ENCODE measurements around the gene FAM9B. TPM values are rescaled to one million over a fixed set of nuclear protein-coding genes. Genes with fewer than 3 reads are reported as not detected.

Gene FAM9B
- total RNA-seq, 2 donors from 2014 or later, result not detected

- no peak overlapping the region for H3K9ac ChIP-seq (ENCODE audit: extremely low read depth, low read length, poor library complexity, severe bottlenecking)
Measured at GRCh38 chrX:9003041-9003440, 30.9 kb downstream of the FAM9B start.

GRCh38 chrX:8988446-8988845 is 45.5 kb downstream of the FAM9B start:
- Histone ChIP-seq H3K27me3 (ENCODE audit: control insufficient read depth, insufficient read depth, low read length, poor library complexity, severe bottlenecking) (no peaks in the 10 kb centered on the region), H3K9ac (ENCODE audit: extremely low read depth, low read length, poor library complexity, severe bottlenecking) (no peak overlapping the region), H3K4me1 (ENCODE audit: control insufficient read depth, insufficient read depth, low read length) (no peaks in the 10 kb centered on the region), H3K27ac (ENCODE audit: low read depth, low read length) (no peak overlapping the region), H3K9me3 (ENCODE audit: control insufficient read depth, low read length) (no peaks in the 10 kb centered on the region), H3K36me3 (ENCODE audit: control insufficient read depth, insufficient read depth, low read length) (no peaks in the 10 kb centered on the region), H3K4me3 (ENCODE audit: low read length) (no peak overlapping the region)
- H3K4me3 Mint-ChIP-seq, result no peak overlapping the region
- peaks cover 13% of the 10 kb centered on the region for H3K9me3 Mint-ChIP-seq
- H3K4me1 Mint-ChIP-seq, result peaks cover 6% of the 10 kb centered on the region
- TF ChIP-seq CTCF (conservative IDR thresholded peaks at IDR 0.05), result no peak
- no peaks in the 10 kb centered on the region for H3K36me3 Mint-ChIP-seq (ENCODE audit: low read depth)
- DNase-seq, result no peak
- 80 to 95% methylated on average over 1 to 4 of the region's 4 CpGs for WGBS, 2 experiments (ENCODE audit: insufficient coverage in 1 of 2, insufficient read length in 1 of 2)
- no peaks in the 10 kb centered on the region for H3K27me3 Mint-ChIP-seq (ENCODE audit: insufficient read depth)
- no peak overlapping the region for H3K27ac Mint-ChIP-seq

More at GRCh38 chrX:9003041-9003440, 30.9 kb downstream of the FAM9B start:
- Mint-ChIP-seq H3K36me3 (ENCODE audit: low read depth) (no peaks in the 10 kb centered on the region), H3K4me3 (no peak overlapping the region), H3K9me3 (peaks cover 23% of the 10 kb centered on the region), H3K4me1 (no peaks in the 10 kb centered on the region), H3K27ac (no peak overlapping the region), H3K27me3 (ENCODE audit: insufficient read depth) (no peaks in the 10 kb centered on the region)
- 95 to 100% methylated on average over 1 to 3 of the region's 3 CpGs for WGBS, 2 experiments (ENCODE audit: insufficient coverage in 1 of 2, insufficient read length in 1 of 2)
- no peaks in the 10 kb centered on the region for H3K9me3 ChIP-seq (ENCODE audit: control insufficient read depth, low read length)
- no peak overlapping the region for H3K4me3 ChIP-seq (ENCODE audit: low read length)
- H3K36me3 ChIP-seq (ENCODE audit: control insufficient read depth, insufficient read depth, low read length), result no peaks in the 10 kb centered on the region
- no peak for DNase-seq
- H3K27me3 ChIP-seq (ENCODE audit: control insufficient read depth, insufficient read depth, low read length, poor library complexity, severe bottlenecking), result no peaks in the 10 kb centered on the region
- TF ChIP-seq CTCF (conservative IDR thresholded peaks at IDR 0.05), result no peak
- no peak overlapping the region for H3K27ac ChIP-seq (ENCODE audit: low read depth, low read length)
- H3K4me1 ChIP-seq (ENCODE audit: control insufficient read depth, insufficient read depth, low read length), result no peaks in the 10 kb centered on the region

- no peak overlapping the region for H3K27ac Mint-ChIP-seq
- Histone ChIP-seq H3K27me3 (ENCODE audit: control insufficient read depth, insufficient read depth, low read length, poor library complexity, severe bottlenecking) (no peaks in the 10 kb centered on the region), H3K27ac (ENCODE audit: low read depth, low read length) (no peak overlapping the region), H3K9ac (ENCODE audit: extremely low read depth, low read length, poor library complexity, severe bottlenecking) (no peak overlapping the region), H3K4me3 (ENCODE audit: low read length) (no peak overlapping the region), H3K9me3 (ENCODE audit: control insufficient read depth, low read length) (no peaks in the 10 kb centered on the region), H3K4me1 (ENCODE audit: control insufficient read depth, insufficient read depth, low read length) (no peaks in the 10 kb centered on the region), H3K36me3 (ENCODE audit: control insufficient read depth, insufficient read depth, low read length) (no peaks in the 10 kb centered on the region)
- WGBS, 2 experiments (ENCODE audit: insufficient coverage in 1 of 2, insufficient read length in 1 of 2), result 95% methylated on average over 6 of the region's 6 CpGs; no CpG with 5 or more reads in 1 of the 2 experiments
- H3K4me1 Mint-ChIP-seq, result peaks cover 6% of the 10 kb centered on the region
- no peak for DNase-seq
- no peak for TF ChIP-seq CTCF (conservative IDR thresholded peaks at IDR 0.05)
- no peaks in the 10 kb centered on the region for H3K27me3 Mint-ChIP-seq (ENCODE audit: insufficient read depth)
- no peak overlapping the region for H3K4me3 Mint-ChIP-seq
- H3K9me3 Mint-ChIP-seq, result peaks cover 13% of the 10 kb centered on the region
- H3K36me3 Mint-ChIP-seq (ENCODE audit: low read depth), result no peaks in the 10 kb centered on the region
Measured at GRCh38 chrX:8987672-8988250, 46.2 kb downstream of the FAM9B start.
